Body of pancreas (tissue), 4 donors: ENCODE data around the gene FOXA1.

Source experiments
- POLR2A ChIP-seq, 3 donors: fragments of 450-650 bp; IDR thresholded peaks; one replicate each; pipeline ENCODE4 v1.6.1; 2016; ENCODE audit warnings: antibody characterized with exemption in 3 of 3, mild to moderate bottlenecking in 2 of 3
- TF ChIP-seq, protein P1 (sequence below), 7 experiments: fragments of 450-650 bp in 4 of 7; fragments of 200-600 bp in 3 of 7; sonication (generic) in 3 of 7; IDR thresholded peaks; one replicate each; pipeline ENCODE4 v1.5.1; 2016 to 2019; ENCODE audit warnings: antibody characterized with exemption in 7 of 7

DNA sequence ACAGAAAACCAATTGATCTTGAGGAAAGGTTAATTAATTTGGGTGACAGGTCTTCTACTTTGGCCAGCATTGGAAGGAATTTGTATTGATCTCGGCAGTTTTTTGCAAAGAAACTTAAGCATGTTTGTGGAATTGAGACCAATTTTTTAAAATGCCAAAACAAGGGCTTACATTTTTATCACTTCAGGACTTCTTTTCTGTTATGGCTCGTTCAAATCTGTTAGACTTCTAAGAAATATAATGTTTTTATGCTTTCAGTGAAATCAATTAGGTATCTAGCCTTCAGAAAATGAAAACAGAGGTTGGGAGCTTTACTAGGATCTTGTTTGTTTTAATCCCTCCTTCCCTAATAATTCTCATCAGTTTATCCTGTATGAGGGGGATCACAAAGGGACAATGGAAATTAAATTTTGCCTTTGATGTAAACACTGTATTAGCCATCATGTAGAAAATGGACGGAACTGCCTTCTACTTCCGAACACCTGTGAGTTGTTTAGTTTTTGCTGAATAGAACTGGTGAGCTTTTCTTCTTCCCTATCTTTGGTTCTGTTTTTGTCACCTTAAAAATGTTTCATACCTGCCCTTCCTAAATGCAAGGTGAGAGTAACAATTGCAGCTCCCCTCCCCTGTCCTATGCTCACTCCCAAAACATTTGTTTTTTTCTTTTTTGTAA, 7.8 kb downstream of the FOXA1 start:
- TF ChIP-seq, protein P1, sequence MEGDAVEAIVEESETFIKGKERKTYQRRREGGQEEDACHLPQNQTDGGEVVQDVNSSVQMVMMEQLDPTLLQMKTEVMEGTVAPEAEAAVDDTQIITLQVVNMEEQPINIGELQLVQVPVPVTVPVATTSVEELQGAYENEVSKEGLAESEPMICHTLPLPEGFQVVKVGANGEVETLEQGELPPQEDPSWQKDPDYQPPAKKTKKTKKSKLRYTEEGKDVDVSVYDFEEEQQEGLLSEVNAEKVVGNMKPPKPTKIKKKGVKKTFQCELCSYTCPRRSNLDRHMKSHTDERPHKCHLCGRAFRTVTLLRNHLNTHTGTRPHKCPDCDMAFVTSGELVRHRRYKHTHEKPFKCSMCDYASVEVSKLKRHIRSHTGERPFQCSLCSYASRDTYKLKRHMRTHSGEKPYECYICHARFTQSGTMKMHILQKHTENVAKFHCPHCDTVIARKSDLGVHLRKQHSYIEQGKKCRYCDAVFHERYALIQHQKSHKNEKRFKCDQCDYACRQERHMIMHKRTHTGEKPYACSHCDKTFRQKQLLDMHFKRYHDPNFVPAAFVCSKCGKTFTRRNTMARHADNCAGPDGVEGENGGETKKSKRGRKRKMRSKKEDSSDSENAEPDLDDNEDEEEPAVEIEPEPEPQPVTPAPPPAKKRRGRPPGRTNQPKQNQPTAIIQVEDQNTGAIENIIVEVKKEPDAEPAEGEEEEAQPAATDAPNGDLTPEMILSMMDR (IDR thresholded peaks at IDR 0.05), result no peak
- no peak for TF ChIP-seq POLR2A (IDR thresholded peaks at IDR 0.05)
